ENCODE measurements around the gene CFAP251.

DNA sequence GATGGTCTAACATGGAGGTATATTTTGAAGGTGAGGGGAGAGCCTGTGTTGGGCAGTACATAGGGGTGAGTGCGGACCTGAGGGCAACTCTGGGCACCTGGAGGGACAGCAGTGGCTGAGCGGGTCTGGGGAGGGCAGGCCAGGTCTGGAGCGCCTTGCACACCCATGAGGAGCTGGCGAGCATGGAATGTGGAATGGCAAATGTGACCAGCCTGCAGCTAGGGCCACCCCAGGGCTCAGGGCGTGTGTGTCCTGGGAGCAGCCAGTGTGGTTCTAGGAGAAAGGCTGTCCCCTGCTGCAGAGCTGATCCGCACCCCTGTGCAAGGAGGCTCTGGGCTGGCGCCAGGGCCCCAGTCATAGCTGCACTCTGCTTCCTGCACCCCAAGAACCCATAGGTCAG is 127.8 kb downstream of the CFAP251 start:
- TF ChIP-seq, protein P1, sequence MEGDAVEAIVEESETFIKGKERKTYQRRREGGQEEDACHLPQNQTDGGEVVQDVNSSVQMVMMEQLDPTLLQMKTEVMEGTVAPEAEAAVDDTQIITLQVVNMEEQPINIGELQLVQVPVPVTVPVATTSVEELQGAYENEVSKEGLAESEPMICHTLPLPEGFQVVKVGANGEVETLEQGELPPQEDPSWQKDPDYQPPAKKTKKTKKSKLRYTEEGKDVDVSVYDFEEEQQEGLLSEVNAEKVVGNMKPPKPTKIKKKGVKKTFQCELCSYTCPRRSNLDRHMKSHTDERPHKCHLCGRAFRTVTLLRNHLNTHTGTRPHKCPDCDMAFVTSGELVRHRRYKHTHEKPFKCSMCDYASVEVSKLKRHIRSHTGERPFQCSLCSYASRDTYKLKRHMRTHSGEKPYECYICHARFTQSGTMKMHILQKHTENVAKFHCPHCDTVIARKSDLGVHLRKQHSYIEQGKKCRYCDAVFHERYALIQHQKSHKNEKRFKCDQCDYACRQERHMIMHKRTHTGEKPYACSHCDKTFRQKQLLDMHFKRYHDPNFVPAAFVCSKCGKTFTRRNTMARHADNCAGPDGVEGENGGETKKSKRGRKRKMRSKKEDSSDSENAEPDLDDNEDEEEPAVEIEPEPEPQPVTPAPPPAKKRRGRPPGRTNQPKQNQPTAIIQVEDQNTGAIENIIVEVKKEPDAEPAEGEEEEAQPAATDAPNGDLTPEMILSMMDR (IDR thresholded peaks at IDR 0.05 in 2 of 3, conservative IDR thresholded peaks at IDR 0.05 in 1 of 3; ENCODE audit: control insufficient read depth in 2 of 3, extremely low read depth in 1 of 3, insufficient read depth in 1 of 3, low read depth in 3 of 3, low read length in 3 of 3) = no peak
- TF ChIP-seq TARDBP (IDR thresholded peaks at IDR 0.05; ENCODE audit: borderline replicate concordance) (no peak), EZH2 (IDR thresholded peaks at IDR 0.05; ENCODE audit: borderline replicate concordance, control insufficient read depth, low read depth, low read length) (no peak), LARP7 (IDR thresholded peaks at IDR 0.05) (no peak), RFX5 (IDR thresholded peaks at IDR 0.05; ENCODE audit: low read depth, low read length) (no peak), SRF (IDR thresholded peaks at IDR 0.05; ENCODE audit: low read depth in 2 of 2, low read length in 2 of 2) (no peak)
- TF ChIP-seq, protein P2, sequence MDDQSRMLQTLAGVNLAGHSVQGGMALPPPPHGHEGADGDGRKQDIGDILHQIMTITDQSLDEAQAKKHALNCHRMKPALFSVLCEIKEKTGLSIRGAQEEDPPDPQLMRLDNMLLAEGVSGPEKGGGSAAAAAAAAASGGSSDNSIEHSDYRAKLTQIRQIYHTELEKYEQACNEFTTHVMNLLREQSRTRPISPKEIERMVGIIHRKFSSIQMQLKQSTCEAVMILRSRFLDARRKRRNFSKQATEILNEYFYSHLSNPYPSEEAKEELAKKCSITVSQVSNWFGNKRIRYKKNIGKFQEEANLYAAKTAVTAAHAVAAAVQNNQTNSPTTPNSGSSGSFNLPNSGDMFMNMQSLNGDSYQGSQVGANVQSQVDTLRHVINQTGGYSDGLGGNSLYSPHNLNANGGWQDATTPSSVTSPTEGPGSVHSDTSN (IDR thresholded peaks at IDR 0.05; ENCODE audit: insufficient replicate concordance, low read depth, low read length) = no peak

All from GM12878 (cell line).